ENCODE data around the gene EXO1. TPM values are rescaled to one million over a fixed set of nuclear protein-coding genes. Genes with fewer than 3 reads are reported as not detected.

Gene EXO1
- total and polyA plus RNA-seq, 8 donors: 0.89 to 19.3 (median 1.2) TPM; not detected in 2

DNA sequence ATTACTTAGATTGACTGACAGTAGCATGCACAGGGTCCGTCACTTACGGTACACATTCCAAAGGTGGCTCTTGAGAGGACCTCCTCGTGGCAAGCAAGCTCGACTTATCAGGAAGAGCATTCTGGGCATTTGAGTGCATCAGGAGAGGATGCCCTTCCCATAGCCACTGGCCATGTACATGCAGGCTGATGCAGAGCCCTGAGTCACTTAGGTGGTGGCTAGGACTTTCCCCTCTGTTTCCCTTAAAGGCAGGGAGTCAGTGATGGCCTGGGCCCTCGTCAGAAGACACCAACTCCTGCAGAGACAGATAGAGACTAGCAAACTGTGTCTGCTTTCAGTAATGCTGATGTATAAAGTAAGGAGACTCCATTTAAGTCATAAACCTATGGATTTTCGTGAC is 12.9 kb downstream of the EXO1 start:
- no peaks in the 10 kb centered on the region for H3K36me3 ChIP-seq
- no peak for DNase-seq
- no peak overlapping the region for H3K27ac ChIP-seq
- TF ChIP-seq POLR2A (IDR thresholded peaks at IDR 0.05) (no peak), EP300 (IDR thresholded peaks at IDR 0.05) (no peak), POLR2AphosphoS5 (IDR thresholded peaks at IDR 0.05) (no peak)
- TF ChIP-seq, protein P1, sequence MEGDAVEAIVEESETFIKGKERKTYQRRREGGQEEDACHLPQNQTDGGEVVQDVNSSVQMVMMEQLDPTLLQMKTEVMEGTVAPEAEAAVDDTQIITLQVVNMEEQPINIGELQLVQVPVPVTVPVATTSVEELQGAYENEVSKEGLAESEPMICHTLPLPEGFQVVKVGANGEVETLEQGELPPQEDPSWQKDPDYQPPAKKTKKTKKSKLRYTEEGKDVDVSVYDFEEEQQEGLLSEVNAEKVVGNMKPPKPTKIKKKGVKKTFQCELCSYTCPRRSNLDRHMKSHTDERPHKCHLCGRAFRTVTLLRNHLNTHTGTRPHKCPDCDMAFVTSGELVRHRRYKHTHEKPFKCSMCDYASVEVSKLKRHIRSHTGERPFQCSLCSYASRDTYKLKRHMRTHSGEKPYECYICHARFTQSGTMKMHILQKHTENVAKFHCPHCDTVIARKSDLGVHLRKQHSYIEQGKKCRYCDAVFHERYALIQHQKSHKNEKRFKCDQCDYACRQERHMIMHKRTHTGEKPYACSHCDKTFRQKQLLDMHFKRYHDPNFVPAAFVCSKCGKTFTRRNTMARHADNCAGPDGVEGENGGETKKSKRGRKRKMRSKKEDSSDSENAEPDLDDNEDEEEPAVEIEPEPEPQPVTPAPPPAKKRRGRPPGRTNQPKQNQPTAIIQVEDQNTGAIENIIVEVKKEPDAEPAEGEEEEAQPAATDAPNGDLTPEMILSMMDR (IDR thresholded peaks at IDR 0.05): no peak
- intact Hi-C loops (cut with DNase I; ENCODE audit: low total_unique reads): no loop called here
- no peaks in the 10 kb centered on the region for H3K4me1 ChIP-seq
- no peaks in the 10 kb centered on the region for H3K9me3 ChIP-seq
- 80 to 95% (median 85%) methylated on average over 6 of the region's 6 CpGs for WGBS, 5 donors
- no peaks in the 10 kb centered on the region for H3K27me3 ChIP-seq
- H3K4me3 ChIP-seq: no peak overlapping the region

DNA sequence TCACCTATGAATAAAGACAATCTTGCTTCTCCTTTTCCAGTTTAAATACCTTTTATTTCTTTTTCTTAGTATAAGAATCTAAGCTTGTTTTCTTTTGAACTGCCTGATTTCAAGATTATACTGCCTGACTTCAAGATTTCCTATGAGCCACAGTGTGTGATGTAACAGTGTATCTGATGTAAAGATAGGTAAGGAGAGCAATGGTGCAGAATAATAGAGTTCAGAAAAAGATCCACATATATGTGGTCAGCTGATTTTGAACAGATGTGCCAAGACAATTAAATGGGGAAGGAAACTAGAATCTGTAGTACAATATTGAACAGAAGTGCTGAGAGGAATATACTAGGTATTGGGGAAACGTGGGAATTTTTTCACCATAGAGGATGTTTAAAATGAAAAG is 21.0 kb downstream of the EXO1 start:
- Histone ChIP-seq H3K27me3 (no peaks in the 10 kb centered on the region), H3K36me3 (no peaks in the 10 kb centered on the region), H3K4me1 (no peaks in the 10 kb centered on the region), H3K4me3 (no peak overlapping the region), H3K27ac (no peak overlapping the region), H3K9me3 (no peaks in the 10 kb centered on the region)
- TF ChIP-seq POLR2A (IDR thresholded peaks at IDR 0.05) (no peak), EP300 (IDR thresholded peaks at IDR 0.05) (no peak), POLR2AphosphoS5 (IDR thresholded peaks at IDR 0.05) (no peak)
- TF ChIP-seq, protein P1 (IDR thresholded peaks at IDR 0.05): no peak
- 72 to 88% (median 81%) methylated on average over 1 of the region's 1 CpG for WGBS, 5 donors
- intact Hi-C loops (cut with DNase I; ENCODE audit: low total_unique reads): no loop called here
- DNase-seq: no peak

DNA sequence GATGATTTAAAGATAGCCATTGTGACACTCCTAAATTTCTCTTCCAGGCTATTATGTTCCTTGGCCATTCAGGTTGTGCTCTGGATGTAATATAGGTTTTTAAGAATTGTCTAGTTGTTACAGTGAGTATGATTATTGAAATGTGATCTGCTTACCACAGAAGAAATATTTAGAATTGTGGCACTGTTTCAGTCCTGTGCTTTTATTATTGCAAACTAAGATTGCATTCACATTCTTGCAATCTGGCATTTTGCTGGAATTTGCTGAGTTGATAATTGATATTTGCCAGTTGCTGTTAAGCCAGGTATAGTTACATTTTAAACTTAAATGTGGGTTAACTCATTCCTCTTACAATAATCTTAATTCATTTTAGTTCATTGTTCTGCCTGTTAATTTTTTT is 22.3 kb downstream of the EXO1 start:
- no peak for DNase-seq

DNA sequence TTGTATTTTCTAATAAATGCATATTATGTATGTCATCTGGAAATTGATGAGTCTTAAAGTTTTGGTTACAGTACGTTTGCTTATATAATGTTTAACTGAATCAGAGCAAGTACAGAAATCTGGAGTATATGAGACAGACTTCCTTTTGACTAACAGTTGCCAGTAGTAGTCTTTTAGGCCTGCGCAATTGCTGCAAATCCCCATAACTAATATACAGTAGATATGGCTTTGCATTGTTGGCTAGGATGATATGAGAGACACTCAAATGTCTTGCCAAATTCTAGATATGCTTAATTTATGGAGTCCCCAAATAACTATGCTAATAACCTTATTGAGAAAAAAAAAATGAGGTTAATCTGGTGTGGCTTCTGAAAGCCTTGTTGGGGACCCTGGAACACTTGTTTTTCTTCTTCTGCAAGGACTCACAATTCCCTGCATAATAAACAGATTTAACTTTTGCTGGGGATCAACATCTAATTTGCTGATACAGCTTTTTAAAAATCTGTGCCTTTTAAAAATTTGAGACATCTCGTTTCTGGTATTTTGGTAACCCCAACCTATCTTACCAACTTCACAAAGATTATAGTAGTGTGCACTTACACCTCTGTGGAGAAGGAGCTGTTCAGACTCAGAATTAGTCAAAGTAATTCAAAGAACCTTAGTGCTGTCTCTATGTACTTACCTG is 22.9 kb downstream of the EXO1 start:
- DNase-seq: no peak
- H3K36me3 ChIP-seq: no peaks in the 10 kb centered on the region
- intact Hi-C loops (cut with DNase I; ENCODE audit: low total_unique reads): no loop called here
- no peaks in the 10 kb centered on the region for H3K9me3 ChIP-seq
- H3K4me3 ChIP-seq: no peak overlapping the region
- no peaks in the 10 kb centered on the region for H3K27me3 ChIP-seq
- no peaks in the 10 kb centered on the region for H3K4me1 ChIP-seq
- H3K27ac ChIP-seq: no peak overlapping the region
- 83 to 92% (median 86%) methylated on average over 3 of the region's 3 CpGs for WGBS, 5 donors
- TF ChIP-seq EP300 (IDR thresholded peaks at IDR 0.05) (no peak), POLR2AphosphoS5 (IDR thresholded peaks at IDR 0.05) (no peak), POLR2A (IDR thresholded peaks at IDR 0.05) (no peak)
- TF ChIP-seq, protein P1 (IDR thresholded peaks at IDR 0.05): no peak

More for the DNA sequence above, 22.3 kb downstream of the EXO1 start:
- no peaks in the 10 kb centered on the region for H3K4me1 ChIP-seq
- no peaks in the 10 kb centered on the region for H3K27me3 ChIP-seq
- intact Hi-C loops (cut with DNase I; ENCODE audit: low total_unique reads): no loop called here
- no peak overlapping the region for H3K27ac ChIP-seq
- no peaks in the 10 kb centered on the region for H3K9me3 ChIP-seq
- no peak for TF ChIP-seq POLR2AphosphoS5 (IDR thresholded peaks at IDR 0.05)
- TF ChIP-seq EP300 (IDR thresholded peaks at IDR 0.05): no peak
- TF ChIP-seq, protein P1 (IDR thresholded peaks at IDR 0.05): no peak
- no peak for TF ChIP-seq POLR2A (IDR thresholded peaks at IDR 0.05)
- H3K4me3 ChIP-seq: no peak overlapping the region
- no peaks in the 10 kb centered on the region for H3K36me3 ChIP-seq
